Ovary (tissue), 9 donors: Measurements from ENCODE around the gene AMBRA1. TPM values are rescaled to one million over a fixed set of nuclear protein-coding genes. Genes with fewer than 3 reads are reported as not detected.

Experiments
- DNase-seq, 5 donors: peaks; one replicate each; pipeline ENCODE4 v3.0.0-alpha.2; 2019 to 2020
- H3K27ac ChIP-seq, 2 donors: fragments of 200-600 bp; one replicate each; pipeline versions ENCODE4 v1.5.1 to v1.8.0; 2019 to 2022
- H3K27me3 ChIP-seq: fragments of 200-600 bp; one replicate; pipeline ENCODE4 v1.8.0; 2022
- H3K36me3 ChIP-seq: fragments of 200-600 bp; sonication (generic); one replicate; pipeline ENCODE4 v1.5.1; 2019
- H3K4me1 ChIP-seq: one replicate; pipeline ENCODE4 v1.8.1; 2013; ENCODE audit warnings: mild to moderate bottlenecking, moderate library complexity; ENCODE audit not compliant: insufficient read depth
- H3K4me3 ChIP-seq: fragments of 200-600 bp; sonication (generic); one replicate; pipeline ENCODE4 v1.5.1; 2017
- H3K9me3 ChIP-seq, 2 donors: fragments of 200-600 bp in 1 of 2; sonication (generic) in 1 of 2; one replicate each; pipeline versions ENCODE4 v1.5.1 to v1.8.1; 2013 to 2019; ENCODE audit warnings: mild to moderate bottlenecking in 1 of 2, moderate library complexity in 1 of 2
- EP300 ChIP-seq: sonication (generic); formaldehyde crosslinking; IDR thresholded peaks from one replicate; pipeline ENCODE4 v1.6.1; 2017; ENCODE audit warnings: antibody characterized with exemption
- POLR2A ChIP-seq: fragments of 450-650 bp; IDR thresholded peaks from one replicate; pipeline ENCODE4 v1.6.1; 2017; ENCODE audit warnings: antibody characterized with exemption, mild to moderate bottlenecking, moderate library complexity
- WGBS, 3 donors: extraction: QIAGEN DNeasy Blood & Tissue Kit in 1 of 3; methylation state at CpG; one replicate each; pipeline versions ENCODE4 v1.1.5 to v1.1.7; 2013 to 2017; 5-methylcytosine and 5-hydroxymethylcytosine counted together
- intact Hi-C, 4 donors: fragments of 100-400 bp; cut with DNase I; formaldehyde crosslinking; loops; one replicate each; pipeline versions ENCODE4 v1.11.0 to v1.15.1; 2022 to 2023
- polyA plus RNA-seq, 2 donors: library from polyadenylated mRNA; stranded (reverse); fragments of 200-250 nt in 1 of 2; fragments of 350-450 nt in 1 of 2; fragmentation: Illumina TruSeq in 1 of 2; extraction: RNeasy Lipid Tissue Mini Kit (QIAGEN cat#74804) in 1 of 2; gene quantifications; one replicate each; pipeline ENCODE4 v1.2.3, GENCODE V29; 2013 to 2014
- total RNA-seq, 7 donors: library from RNA; depleted of rRNA in 2 of 7; stranded (reverse); fragments of >200 nt in 2 of 7; fragmentation: NEBNext Ultra II Directional in 3 of 7; extraction: Animal tissue kit (Norgen Biotek cat#: 25700) in 3 of 7; gene quantifications; one replicate each; pipeline versions ENCODE4 v1.1.0 to v1.2.4, GENCODE V29; 2016 to 2023
- TF ChIP-seq, protein P1 (sequence below), 3 donors: fragments of 450-650 bp in 2 of 3; fragments of 200-600 bp in 1 of 3; IDR thresholded peaks; one replicate each; pipeline versions ENCODE4 v1.5.1 to v1.8.0; 2016 to 2022; ENCODE audit warnings: antibody characterized with exemption in 3 of 3, mild to moderate bottlenecking in 1 of 3
- donor health status: DM: no; HTN: no; CAD: no; lungs with moderate emphysema.
- donor health status: DM: no; HTN: no; CAD: no.
- donor health status: Bipolar disorder and iron deficiency.
- donor health status: DM: yes; HTN: yes; CAD: no.
- donor health status: DM: no; HTN: no; CAD: no.
- donor health status: DM: yes; HTN: yes; CAD: no.

Gene AMBRA1
- total and polyA plus RNA-seq, 9 donors, result 18.7 to 38.1 (median 30.1) TPM

DNA sequence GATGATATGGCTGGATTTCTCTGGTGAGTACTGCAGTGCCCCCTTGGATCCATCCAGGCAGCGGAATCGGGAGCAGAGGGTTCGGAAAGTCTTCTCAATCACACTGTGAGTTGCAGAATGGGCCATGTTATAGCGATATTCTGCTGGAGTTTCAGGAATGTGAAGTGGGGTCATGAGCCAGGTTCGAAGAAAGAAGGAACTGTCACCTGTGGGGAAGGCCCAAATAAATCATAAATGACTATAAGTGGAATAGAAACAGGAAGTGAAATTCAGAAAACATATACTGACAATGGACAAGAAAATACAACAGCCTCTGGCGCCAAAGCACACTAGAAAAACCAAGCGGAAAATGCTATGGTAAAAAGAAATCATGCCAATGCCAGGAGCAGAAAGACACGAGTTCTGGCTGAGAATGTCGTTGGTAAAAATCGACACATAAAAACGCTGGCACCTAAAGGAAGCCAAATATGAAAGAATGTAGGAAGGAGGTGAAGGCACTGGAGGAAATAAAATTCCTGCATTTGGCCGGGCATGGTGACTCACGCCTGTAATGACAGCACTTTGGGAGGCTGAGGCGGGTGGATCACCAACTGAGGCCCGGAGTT, 10.0 kb upstream of the AMBRA1 start:
- TF ChIP-seq EP300, result no peak
- TF ChIP-seq POLR2A, result no peak
- TF ChIP-seq, protein P1, sequence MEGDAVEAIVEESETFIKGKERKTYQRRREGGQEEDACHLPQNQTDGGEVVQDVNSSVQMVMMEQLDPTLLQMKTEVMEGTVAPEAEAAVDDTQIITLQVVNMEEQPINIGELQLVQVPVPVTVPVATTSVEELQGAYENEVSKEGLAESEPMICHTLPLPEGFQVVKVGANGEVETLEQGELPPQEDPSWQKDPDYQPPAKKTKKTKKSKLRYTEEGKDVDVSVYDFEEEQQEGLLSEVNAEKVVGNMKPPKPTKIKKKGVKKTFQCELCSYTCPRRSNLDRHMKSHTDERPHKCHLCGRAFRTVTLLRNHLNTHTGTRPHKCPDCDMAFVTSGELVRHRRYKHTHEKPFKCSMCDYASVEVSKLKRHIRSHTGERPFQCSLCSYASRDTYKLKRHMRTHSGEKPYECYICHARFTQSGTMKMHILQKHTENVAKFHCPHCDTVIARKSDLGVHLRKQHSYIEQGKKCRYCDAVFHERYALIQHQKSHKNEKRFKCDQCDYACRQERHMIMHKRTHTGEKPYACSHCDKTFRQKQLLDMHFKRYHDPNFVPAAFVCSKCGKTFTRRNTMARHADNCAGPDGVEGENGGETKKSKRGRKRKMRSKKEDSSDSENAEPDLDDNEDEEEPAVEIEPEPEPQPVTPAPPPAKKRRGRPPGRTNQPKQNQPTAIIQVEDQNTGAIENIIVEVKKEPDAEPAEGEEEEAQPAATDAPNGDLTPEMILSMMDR (IDR thresholded peaks at IDR 0.05), result no peak
- DNase-seq, result no peak
- H3K4me1 ChIP-seq, result no peaks in the 10 kb centered on the region

DNA sequence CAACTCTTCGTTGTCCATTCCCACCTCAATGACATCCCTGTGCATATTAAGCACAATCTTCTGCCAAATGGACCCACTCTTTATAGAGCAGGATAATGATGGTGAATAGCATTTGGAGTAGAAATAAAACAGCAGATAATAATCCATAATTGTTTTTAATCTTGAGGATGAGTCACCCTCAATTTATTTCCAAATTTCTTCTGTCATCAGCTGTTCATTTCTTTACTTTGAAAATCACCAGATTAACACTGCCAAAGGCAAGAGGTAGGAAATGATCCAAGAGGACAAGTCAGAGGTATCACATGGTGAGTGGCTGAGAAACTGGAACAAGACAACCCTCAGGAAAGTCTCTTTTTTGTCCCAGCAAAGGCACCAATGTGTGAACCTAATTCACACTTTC, 7.3 kb upstream of the AMBRA1 start:
- H3K4me1 ChIP-seq, result no peaks in the 10 kb centered on the region
- DNase-seq, result no peak
- H3K36me3 ChIP-seq, result no peaks in the 10 kb centered on the region
- no peaks in the 10 kb centered on the region for H3K27me3 ChIP-seq
- H3K27ac ChIP-seq, result peak overlapping the region in 1 of 2 donors; percentile 74
- 6 to 16% (median 11%) methylated on average over 1 of the region's 1 CpG for WGBS, 3 donors
- H3K9me3 ChIP-seq, result no peaks in the 10 kb centered on the region
- H3K4me3 ChIP-seq, result no peak overlapping the region
- TF ChIP-seq POLR2A, result no peak
- intact Hi-C loops, result no loop called here

More for the DNA sequence above, 10.0 kb upstream of the AMBRA1 start:
- Histone ChIP-seq H3K36me3 (no peaks in the 10 kb centered on the region), H3K27me3 (no peaks in the 10 kb centered on the region), H3K9me3 (no peaks in the 10 kb centered on the region), H3K27ac (no peak overlapping the region), H3K4me3 (no peak overlapping the region)
- 92 to 94% (median 93%) methylated on average over 15 of the region's 15 CpGs for WGBS, 3 donors
- intact Hi-C loops, result no loop called here

DNA sequence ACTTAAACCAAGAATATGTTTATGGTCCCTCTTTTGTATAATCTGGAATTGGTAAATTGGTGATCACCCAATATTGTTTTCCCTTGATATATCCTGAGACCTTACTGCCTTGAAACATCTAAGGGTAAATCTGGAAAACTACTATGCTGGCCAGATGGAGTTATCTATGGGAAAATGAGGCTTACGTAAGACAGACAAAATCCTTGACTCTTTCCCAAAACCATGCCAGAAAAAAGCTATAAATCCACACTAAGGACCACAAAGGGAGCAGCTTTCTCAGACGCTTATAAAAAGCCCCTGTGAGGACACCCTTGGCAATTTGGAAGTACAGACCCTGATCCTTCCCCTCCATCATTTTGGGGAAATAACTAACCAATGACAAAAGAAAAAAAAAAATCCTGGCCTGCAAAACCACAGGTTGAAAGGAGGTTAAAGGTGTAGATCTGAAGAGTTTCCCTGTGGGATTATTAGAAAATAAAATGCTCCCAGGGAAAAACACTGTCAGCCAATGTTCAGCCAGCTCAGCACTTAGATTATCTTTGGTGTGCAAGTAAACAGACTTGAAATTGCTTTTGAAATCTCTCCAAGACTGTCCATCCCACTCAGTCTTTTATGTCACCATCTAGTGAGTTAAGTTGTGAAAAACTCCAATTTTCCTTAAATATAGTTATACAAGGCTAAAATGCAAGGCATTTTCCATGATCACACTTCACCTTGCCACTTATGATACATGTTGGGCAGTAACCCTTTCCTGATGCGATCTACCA, 6.6 kb upstream of the AMBRA1 start:
- no peak for DNase-seq
- peak overlapping the region in 1 of 2 donors; percentile 74 for H3K27ac ChIP-seq
- H3K4me1 ChIP-seq, result no peaks in the 10 kb centered on the region
- no peaks in the 10 kb centered on the region for H3K36me3 ChIP-seq
- WGBS, 3 donors, result 32 to 41% (median 34%) methylated on average over 3 of the region's 3 CpGs
- no peaks in the 10 kb centered on the region for H3K27me3 ChIP-seq
- intact Hi-C loops, result no loop called here
- no peak for TF ChIP-seq POLR2A
- TF ChIP-seq, protein P1 (IDR thresholded peaks at IDR 0.05), result no peak
- TF ChIP-seq EP300, result no peak
- no peaks in the 10 kb centered on the region for H3K9me3 ChIP-seq
- no peak overlapping the region for H3K4me3 ChIP-seq

DNA sequence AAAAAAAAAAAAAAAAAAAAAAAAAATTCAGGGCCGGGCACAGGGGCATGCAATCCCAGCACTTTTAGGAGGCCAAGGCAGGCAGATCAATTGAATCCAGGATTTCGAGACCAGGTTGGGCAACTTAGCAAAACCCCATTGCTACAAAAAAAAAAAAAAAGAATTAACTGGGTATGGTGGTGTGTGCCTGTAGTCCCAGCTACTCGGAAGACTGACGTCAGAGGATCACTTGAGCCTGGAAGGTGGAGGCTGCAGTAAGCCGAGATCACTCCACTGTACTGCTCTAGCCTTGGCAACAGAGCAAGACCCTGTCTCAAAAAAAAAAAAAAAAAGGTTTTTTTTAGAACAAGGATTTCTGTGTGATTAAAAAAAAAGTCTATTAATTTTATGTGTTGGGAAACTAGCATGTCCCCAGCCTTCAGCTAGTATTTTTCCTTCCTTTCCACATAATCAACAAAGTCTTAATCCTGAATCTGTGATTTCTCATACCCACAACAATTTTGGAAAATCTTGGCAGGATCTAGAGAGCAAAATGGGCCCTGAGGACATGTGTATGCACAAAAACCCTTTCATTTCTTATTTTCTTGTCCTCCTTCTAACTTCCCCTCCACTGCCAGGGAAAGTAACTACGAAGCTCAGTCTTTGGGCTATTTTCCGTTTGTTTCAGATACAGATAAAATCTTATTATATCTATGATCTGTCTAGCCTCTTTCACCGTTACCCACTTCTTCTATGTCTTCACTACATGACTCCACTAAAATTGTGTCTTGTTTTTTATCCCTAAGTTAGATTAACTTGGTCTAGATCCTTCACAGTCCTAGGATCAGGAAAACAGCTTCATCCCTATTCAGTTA, 5.7 kb upstream of the AMBRA1 start:
- Histone ChIP-seq H3K4me3 (no peak overlapping the region), H3K27ac (peak overlapping the region in 1 of 2 donors; percentile 74), H3K9me3 (no peaks in the 10 kb centered on the region), H3K27me3 (no peaks in the 10 kb centered on the region), H3K36me3 (no peaks in the 10 kb centered on the region), H3K4me1 (no peaks in the 10 kb centered on the region)
- DNase-seq, result peak in 3 of 5 donors; percentile 46 to 64 (median 54)
- TF ChIP-seq, protein P1 (IDR thresholded peaks at IDR 0.05), result no peak
- TF ChIP-seq POLR2A (no peak), EP300 (no peak)
- intact Hi-C loops, result no loop called here
- WGBS, 3 donors, result 64 to 72% (median 66%) methylated on average over 8 of the region's 8 CpGs
